ENCODE measurements around the gene TTYH3. TPM values are rescaled to one million over a fixed set of nuclear protein-coding genes. Genes with fewer than 3 reads are reported as not detected.

TTYH3 gene
- total RNA-seq, 1 donor from 2014 or later, result 51.7 TPM

DNA sequence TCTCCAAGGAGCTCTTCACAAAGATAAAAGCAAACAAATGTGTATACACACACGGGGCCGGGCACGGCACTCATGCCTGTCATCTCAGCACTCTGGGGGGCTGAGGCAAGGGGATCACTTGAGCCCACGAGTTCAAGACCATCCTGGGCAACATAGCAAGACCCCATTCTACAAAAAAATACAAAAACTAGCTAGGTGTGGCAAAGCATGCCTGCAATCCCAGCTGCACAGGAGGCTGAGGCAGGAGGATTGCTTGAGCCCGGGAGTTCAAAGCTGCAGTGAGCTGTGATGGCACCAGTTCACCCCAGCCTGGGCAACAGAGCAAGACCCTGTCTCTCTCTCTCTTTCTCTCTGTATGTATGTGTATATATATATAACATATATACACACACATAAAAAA, 22.3 kb downstream of the TTYH3 start:
- no peaks in the 10 kb centered on the region for H3K27me3 ChIP-seq (ENCODE audit: low read depth)
- H3K36me3 ChIP-seq, result peaks cover 48% of the 10 kb centered on the region
- intact Hi-C loops (cut with DNase I), result no loop called here
- no peak for DNase-seq
- ATAC-seq, result no peak
- H3K27ac ChIP-seq, result no peak overlapping the region
- no peak for TF ChIP-seq CTCF (IDR thresholded peaks at IDR 0.05)
- H3K4me1 ChIP-seq, result no peaks in the 10 kb centered on the region
- no peak overlapping the region for H3K4me3 ChIP-seq
- H3K9me3 ChIP-seq, result no peaks in the 10 kb centered on the region

- H3K36me3 ChIP-seq, result peaks cover 42% of the 10 kb centered on the region
- H3K27ac ChIP-seq, result no peak overlapping the region
- H3K9me3 ChIP-seq, result no peaks in the 10 kb centered on the region
- no peaks in the 10 kb centered on the region for H3K27me3 ChIP-seq (ENCODE audit: low read depth)
- DNase-seq (no peak), ATAC-seq (no peak)
- no peak for TF ChIP-seq CTCF (IDR thresholded peaks at IDR 0.05)
- no peaks in the 10 kb centered on the region for H3K4me1 ChIP-seq
- intact Hi-C loops (cut with DNase I), result no loop called here
- H3K4me3 ChIP-seq, result no peak overlapping the region
Measured at GRCh38 chr7:2655870-2656614, 24.3 kb downstream of the TTYH3 start.

- Histone ChIP-seq H3K9me3 (no peaks in the 10 kb centered on the region), H3K36me3 (peaks cover 38% of the 10 kb centered on the region), H3K4me3 (no peak overlapping the region), H3K27ac (no peak overlapping the region), H3K4me1 (no peaks in the 10 kb centered on the region), H3K27me3 (ENCODE audit: low read depth) (no peaks in the 10 kb centered on the region)
- DNase-seq, result no peak
- no peak for ATAC-seq
- intact Hi-C loops (cut with DNase I), result no loop called here
- TF ChIP-seq CTCF (IDR thresholded peaks at IDR 0.05), result no peak
Measured at GRCh38 chr7:2657208-2657607, 25.4 kb downstream of the TTYH3 start.

DNA sequence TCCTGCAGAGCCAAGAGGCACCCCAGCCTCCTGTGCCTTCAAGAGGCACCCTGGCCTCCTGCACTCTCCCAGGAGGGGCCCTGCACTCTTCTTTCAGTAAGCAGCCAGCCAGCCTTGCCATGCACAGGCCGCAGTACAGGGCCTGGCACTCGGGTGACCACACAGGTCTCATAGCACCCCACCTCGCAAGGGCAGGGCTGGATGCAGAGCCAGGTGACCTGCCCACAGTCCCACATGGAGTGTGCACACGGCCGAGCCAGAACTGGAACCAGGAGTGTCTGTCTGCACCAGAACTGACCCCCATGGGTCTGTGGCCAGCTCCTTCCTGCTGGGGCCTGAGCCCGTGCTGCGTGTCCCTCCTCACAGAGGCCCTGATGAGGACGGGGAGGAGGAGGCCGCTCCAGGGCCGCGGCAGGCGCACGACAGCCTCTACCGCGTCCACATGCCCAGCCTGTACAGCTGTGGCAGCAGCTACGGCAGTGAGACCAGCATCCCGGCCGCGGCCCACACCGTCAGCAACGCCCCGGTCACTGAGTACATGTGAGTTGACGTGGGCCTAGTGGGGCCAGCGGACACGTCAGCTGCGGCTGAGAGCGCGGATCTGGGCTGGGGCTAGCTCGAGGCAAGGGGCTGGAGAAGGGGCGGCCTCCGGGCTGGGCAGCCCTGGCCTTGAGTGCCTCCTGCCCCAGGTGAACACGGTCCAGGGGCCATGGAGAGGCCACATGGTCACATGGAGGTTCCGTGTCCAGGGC, 26.3 kb downstream of the TTYH3 start:
- no peak for TF ChIP-seq CTCF (IDR thresholded peaks at IDR 0.05)
- intact Hi-C loops (cut with DNase I), result no loop called here
- Histone ChIP-seq H3K27me3 (ENCODE audit: low read depth) (no peaks in the 10 kb centered on the region), H3K9me3 (no peaks in the 10 kb centered on the region), H3K4me1 (peaks cover 8% of the 10 kb centered on the region), H3K27ac (no peak overlapping the region), H3K4me3 (no peak overlapping the region), H3K36me3 (peaks cover 38% of the 10 kb centered on the region)
- no peak for ATAC-seq
- DNase-seq, result no peak

- intact Hi-C loops (cut with DNase I), result no loop called here
- Histone ChIP-seq H3K27ac (no peak overlapping the region), H3K9me3 (no peaks in the 10 kb centered on the region), H3K36me3 (peaks cover 38% of the 10 kb centered on the region), H3K27me3 (ENCODE audit: low read depth) (no peaks in the 10 kb centered on the region), H3K4me1 (peaks cover 12% of the 10 kb centered on the region), H3K4me3 (no peak overlapping the region)
- no peak for TF ChIP-seq CTCF (IDR thresholded peaks at IDR 0.05)
- ATAC-seq (no peak), DNase-seq (no peak)
Measured at GRCh38 chr7:2658941-2659340, 27.2 kb downstream of the TTYH3 start.
